OCI-M1 (cell line): ENCODE results near the gene FAM200A.

Experiments
- DNase-seq: peaks from one replicate; lab custom pipeline; 2025; lab: John Stamatoyannopoulos, UW

Gene FAM200A

GRCh38 chr7:99504281-99504602 lies 47.7 kb downstream of the FAM200A start:
- no peak for DNase-seq

DNA sequence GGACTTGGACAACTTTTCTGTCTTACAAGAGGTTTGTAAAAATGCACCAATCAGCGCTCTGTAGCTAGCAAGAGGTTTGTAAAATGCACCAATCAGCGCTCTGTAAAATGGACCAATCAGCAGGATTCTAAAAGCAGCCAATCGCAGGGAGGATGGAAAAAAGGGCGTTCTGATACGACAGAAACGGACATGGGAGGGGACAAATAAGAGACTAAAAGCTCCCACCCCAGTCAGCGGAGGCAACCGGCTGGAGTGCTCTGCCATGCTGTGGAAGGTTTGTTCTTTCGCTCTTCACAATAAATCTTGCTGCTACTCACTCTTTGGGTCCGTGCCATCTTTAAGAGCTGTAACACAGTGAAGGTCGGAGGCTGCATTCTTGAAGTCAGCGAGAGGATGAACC lies 50.7 kb downstream of the FAM200A start:
- peak; percentile 37 for DNase-seq

DNA sequence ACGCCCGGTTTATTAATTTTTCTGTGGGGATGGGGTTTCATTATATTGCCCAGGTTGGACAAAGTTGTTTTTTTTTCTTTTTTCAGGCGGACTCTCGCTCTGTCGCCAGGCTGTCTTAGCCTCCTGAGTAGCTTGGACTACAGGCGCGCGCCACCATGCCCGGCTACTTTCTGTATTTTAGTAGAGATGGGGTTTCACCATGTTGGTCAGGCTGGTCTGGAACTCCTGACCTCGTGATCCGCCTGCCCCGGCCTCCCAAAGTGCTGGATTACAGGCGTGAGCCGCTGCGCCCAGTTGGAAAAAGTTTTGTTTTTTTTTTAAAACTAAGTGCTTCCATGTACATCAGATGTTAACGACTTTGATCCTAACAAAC lies 51.3 kb downstream of the FAM200A start:
- no peak for DNase-seq

- peak; percentile 98 for DNase-seq
Measured at GRCh38 chr7:99499721-99500636, 51.9 kb downstream of the FAM200A start, which contains the start of gene ZNF394. Gene ZNF394, minus strand, starts transcription at chr7:99500281. Its CDS starts 188 bp downstream, at chr7:99500093.

DNA sequence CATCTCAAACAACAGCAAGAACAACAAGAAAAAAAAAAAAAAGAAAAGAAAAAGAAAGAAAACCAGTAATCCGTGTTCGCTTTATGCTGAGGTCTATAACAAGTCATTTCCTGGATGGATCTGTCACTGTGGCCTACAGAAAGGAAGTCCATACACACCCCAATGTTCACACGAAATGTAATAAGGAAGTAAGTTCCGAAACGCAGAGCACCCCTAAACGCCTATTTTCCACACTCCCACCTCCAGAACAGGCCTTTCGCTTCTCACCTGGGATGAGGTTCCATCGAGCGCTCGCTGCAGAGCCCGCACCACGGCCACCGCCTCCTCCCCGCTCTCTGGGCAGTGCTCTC lies 52.6 kb downstream of the FAM200A start:
- DNase-seq = peak; percentile 65

- peak; percentile 49 for DNase-seq
Measured at GRCh38 chr7:99498546-99498944, 53.4 kb downstream of the FAM200A start.

GRCh38 chr7:99497766-99498545 lies 54.0 kb downstream of the FAM200A start:
- DNase-seq = peak; percentile 85
